HEK293 (cell line): ENCODE results near the gene CLCN2.

ENCODE experiments used
- SCRT1 ChIP-seq: fragments of 450-650 bp; formaldehyde crosslinking; IDR thresholded peaks from 2 replicates; pipeline ENCODE4 v1.5.1; 2016; ENCODE audit warnings: missing biosample characterization, missing genetic modification characterization, borderline replicate concordance
- TCF7L2 ChIP-seq: IDR thresholded peaks from 2 replicates; pipeline ENCODE4 v1.6.1; 2011; ENCODE audit warnings: low read depth, mild to moderate bottlenecking, inconsistent platforms, low read length, moderate library complexity, borderline replicate concordance
- YY1 ChIP-seq: fragments of 450-650 bp; formaldehyde crosslinking; IDR thresholded peaks from 2 replicates; pipeline ENCODE4 v1.5.1; 2018; ENCODE audit warnings: missing biosample characterization, missing genetic modification characterization
- ZEB2 ChIP-seq: fragments of 450-650 bp; formaldehyde crosslinking; IDR thresholded peaks from 2 replicates; pipeline ENCODE4 v1.5.1; 2016; ENCODE audit warnings: missing biosample characterization, missing genetic modification characterization
- ZFHX2 ChIP-seq: fragments of 450-650 bp; formaldehyde crosslinking; conservative IDR thresholded peaks from 2 replicates; pipeline ENCODE4 v1.5.1; 2016; ENCODE audit warnings: missing biosample characterization, missing genetic modification characterization
- ZNF114 ChIP-seq: fragments of 450-650 bp; formaldehyde crosslinking; IDR thresholded peaks from 2 replicates; pipeline ENCODE4 v1.5.0; 2017; ENCODE audit warnings: missing biosample characterization, missing genetic modification characterization
- ZNF155 ChIP-seq: fragments of 450-650 bp; formaldehyde crosslinking; IDR thresholded peaks from 2 replicates; pipeline ENCODE4 v1.5.1; 2016; ENCODE audit warnings: missing biosample characterization, missing genetic modification characterization
- ZNF785 ChIP-seq: fragments of 450-650 bp; formaldehyde crosslinking; IDR thresholded peaks from 2 replicates; pipeline ENCODE4 v1.5.1; 2016; ENCODE audit warnings: missing biosample characterization, missing genetic modification characterization
- TF ChIP-seq, protein P1 (sequence below): fragments of 450-650 bp; formaldehyde crosslinking; optimal IDR thresholded peaks from 2 replicates; pipeline ENCODE3; 2016; ENCODE audit warnings: missing biosample characterization, mild to moderate bottlenecking, missing genetic modification characterization
- TF ChIP-seq, protein P2 (sequence below): fragments of 450-650 bp; formaldehyde crosslinking; IDR thresholded peaks from 2 replicates; pipeline ENCODE4 v1.5.1; 2016; ENCODE audit warnings: missing biosample characterization, missing genetic modification characterization
- TF ChIP-seq, protein P3 (sequence below): fragments of 450-650 bp; formaldehyde crosslinking; IDR thresholded peaks from 2 replicates; pipeline ENCODE4 v1.5.1; 2016; ENCODE audit warnings: missing biosample characterization, missing genetic modification characterization
- TF ChIP-seq, protein P4 (sequence below): fragments of 450-650 bp; formaldehyde crosslinking; IDR thresholded peaks from 2 replicates; pipeline ENCODE4 v1.5.1; 2016; ENCODE audit warnings: missing biosample characterization, missing genetic modification characterization
- TF ChIP-seq, protein P5 (sequence below): fragments of 450-650 bp; formaldehyde crosslinking; IDR thresholded peaks from 2 replicates; pipeline ENCODE4 v1.5.1; 2016; ENCODE audit warnings: missing biosample characterization, missing genetic modification characterization
- TF ChIP-seq, protein P6 (sequence below): fragments of 450-650 bp; formaldehyde crosslinking; IDR thresholded peaks from 2 replicates; pipeline ENCODE4 v1.5.1; 2016; ENCODE audit warnings: missing biosample characterization, missing genetic modification characterization

DNA sequence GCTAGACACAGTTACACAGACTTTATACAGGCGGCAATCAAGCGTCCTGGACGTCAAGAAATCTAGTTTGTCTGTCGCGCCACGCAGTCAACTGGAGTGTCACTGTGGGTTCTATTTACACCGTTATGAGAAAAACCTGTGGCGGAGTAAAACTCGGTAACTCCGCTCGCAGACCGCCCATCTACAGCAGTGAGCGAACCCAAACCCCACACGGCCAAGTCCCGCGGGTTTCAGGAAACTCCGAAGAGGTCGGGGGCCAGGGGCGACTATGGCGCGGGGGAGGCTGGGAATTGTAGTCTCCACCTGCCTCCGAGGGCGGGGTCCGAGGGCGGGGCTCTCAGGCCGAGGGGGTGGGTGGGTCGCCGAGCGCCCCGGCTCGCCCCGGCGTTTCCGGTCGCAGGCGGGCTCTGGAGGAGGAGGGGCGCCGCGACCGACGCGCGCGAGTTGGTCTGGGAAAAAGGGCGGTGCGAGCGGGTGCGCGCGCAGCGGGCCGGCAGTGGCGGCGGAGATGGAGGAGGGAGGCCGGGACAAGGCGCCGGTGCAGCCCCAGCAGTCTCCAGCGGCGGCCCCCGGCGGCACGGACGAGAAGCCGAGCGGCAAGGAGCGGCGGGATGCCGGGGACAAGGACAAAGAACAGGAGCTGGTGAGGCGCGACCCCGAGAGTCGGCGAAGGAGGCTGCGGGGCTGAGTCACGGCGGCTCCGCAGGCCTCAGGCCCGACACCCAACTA is 62.5 kb downstream of the CLCN2 start, which contains the start of gene PSMD2:
- TF ChIP-seq TCF7L2 (no peak), ZNF114 (no peak), ZEB2 (no peak), ZNF785 (no peak), YY1 (tag by site-specific recombination) (no peak), ZFHX2 (tag by site-specific recombination) (peak; percentile 65), ZNF155 (tag by site-specific recombination) (no peak), SCRT1 (tag by site-specific recombination) (peak; percentile 59; the same call in 1 of the 2 replicates)
- TF ChIP-seq, protein P1, sequence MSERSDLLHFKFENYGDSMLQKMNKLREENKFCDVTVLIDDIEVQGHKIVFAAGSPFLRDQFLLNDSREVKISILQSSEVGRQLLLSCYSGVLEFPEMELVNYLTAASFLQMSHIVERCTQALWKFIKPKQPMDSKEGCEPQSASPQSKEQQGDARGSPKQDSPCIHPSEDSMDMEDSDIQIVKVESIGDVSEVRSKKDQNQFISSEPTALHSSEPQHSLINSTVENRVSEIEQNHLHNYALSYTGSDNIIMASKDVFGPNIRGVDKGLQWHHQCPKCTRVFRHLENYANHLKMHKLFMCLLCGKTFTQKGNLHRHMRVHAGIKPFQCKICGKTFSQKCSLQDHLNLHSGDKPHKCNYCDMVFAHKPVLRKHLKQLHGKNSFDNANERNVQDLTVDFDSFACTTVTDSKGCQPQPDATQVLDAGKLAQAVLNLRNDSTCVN (tag by site-specific recombination) = peak; percentile 90
- TF ChIP-seq, protein P2, sequence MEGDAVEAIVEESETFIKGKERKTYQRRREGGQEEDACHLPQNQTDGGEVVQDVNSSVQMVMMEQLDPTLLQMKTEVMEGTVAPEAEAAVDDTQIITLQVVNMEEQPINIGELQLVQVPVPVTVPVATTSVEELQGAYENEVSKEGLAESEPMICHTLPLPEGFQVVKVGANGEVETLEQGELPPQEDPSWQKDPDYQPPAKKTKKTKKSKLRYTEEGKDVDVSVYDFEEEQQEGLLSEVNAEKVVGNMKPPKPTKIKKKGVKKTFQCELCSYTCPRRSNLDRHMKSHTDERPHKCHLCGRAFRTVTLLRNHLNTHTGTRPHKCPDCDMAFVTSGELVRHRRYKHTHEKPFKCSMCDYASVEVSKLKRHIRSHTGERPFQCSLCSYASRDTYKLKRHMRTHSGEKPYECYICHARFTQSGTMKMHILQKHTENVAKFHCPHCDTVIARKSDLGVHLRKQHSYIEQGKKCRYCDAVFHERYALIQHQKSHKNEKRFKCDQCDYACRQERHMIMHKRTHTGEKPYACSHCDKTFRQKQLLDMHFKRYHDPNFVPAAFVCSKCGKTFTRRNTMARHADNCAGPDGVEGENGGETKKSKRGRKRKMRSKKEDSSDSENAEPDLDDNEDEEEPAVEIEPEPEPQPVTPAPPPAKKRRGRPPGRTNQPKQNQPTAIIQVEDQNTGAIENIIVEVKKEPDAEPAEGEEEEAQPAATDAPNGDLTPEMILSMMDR (tag by site-specific recombination) = no peak
- TF ChIP-seq, protein P3, sequence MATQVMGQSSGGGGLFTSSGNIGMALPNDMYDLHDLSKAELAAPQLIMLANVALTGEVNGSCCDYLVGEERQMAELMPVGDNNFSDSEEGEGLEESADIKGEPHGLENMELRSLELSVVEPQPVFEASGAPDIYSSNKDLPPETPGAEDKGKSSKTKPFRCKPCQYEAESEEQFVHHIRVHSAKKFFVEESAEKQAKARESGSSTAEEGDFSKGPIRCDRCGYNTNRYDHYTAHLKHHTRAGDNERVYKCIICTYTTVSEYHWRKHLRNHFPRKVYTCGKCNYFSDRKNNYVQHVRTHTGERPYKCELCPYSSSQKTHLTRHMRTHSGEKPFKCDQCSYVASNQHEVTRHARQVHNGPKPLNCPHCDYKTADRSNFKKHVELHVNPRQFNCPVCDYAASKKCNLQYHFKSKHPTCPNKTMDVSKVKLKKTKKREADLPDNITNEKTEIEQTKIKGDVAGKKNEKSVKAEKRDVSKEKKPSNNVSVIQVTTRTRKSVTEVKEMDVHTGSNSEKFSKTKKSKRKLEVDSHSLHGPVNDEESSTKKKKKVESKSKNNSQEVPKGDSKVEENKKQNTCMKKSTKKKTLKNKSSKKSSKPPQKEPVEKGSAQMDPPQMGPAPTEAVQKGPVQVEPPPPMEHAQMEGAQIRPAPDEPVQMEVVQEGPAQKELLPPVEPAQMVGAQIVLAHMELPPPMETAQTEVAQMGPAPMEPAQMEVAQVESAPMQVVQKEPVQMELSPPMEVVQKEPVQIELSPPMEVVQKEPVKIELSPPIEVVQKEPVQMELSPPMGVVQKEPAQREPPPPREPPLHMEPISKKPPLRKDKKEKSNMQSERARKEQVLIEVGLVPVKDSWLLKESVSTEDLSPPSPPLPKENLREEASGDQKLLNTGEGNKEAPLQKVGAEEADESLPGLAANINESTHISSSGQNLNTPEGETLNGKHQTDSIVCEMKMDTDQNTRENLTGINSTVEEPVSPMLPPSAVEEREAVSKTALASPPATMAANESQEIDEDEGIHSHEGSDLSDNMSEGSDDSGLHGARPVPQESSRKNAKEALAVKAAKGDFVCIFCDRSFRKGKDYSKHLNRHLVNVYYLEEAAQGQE (tag by site-specific recombination) = no peak
- TF ChIP-seq, protein P4, sequence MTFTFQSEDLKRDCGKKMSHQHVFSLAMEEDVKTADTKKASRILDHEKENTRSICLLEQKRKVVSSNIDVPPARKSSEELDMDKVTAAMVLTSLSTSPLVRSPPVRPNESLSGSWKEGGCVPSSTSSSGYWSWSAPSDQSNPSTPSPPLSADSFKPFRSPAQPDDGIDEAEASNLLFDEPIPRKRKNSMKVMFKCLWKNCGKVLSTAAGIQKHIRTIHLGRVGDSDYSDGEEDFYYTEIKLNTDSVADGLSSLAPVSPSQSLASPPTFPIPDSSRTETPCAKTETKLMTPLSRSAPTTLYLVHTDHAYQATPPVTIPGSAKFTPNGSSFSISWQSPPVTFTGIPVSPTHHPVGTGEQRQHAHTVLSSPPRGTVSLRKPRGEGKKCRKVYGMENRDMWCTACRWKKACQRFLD (tag by site-specific recombination) = no peak
- TF ChIP-seq, protein P5, sequence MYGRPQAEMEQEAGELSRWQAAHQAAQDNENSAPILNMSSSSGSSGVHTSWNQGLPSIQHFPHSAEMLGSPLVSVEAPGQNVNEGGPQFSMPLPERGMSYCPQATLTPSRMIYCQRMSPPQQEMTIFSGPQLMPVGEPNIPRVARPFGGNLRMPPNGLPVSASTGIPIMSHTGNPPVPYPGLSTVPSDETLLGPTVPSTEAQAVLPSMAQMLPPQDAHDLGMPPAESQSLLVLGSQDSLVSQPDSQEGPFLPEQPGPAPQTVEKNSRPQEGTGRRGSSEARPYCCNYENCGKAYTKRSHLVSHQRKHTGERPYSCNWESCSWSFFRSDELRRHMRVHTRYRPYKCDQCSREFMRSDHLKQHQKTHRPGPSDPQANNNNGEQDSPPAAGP (tag by site-specific recombination) = 0 out of 2 replicates have a peak, but pooled peaks have one; percentile 23
- TF ChIP-seq, protein P6, sequence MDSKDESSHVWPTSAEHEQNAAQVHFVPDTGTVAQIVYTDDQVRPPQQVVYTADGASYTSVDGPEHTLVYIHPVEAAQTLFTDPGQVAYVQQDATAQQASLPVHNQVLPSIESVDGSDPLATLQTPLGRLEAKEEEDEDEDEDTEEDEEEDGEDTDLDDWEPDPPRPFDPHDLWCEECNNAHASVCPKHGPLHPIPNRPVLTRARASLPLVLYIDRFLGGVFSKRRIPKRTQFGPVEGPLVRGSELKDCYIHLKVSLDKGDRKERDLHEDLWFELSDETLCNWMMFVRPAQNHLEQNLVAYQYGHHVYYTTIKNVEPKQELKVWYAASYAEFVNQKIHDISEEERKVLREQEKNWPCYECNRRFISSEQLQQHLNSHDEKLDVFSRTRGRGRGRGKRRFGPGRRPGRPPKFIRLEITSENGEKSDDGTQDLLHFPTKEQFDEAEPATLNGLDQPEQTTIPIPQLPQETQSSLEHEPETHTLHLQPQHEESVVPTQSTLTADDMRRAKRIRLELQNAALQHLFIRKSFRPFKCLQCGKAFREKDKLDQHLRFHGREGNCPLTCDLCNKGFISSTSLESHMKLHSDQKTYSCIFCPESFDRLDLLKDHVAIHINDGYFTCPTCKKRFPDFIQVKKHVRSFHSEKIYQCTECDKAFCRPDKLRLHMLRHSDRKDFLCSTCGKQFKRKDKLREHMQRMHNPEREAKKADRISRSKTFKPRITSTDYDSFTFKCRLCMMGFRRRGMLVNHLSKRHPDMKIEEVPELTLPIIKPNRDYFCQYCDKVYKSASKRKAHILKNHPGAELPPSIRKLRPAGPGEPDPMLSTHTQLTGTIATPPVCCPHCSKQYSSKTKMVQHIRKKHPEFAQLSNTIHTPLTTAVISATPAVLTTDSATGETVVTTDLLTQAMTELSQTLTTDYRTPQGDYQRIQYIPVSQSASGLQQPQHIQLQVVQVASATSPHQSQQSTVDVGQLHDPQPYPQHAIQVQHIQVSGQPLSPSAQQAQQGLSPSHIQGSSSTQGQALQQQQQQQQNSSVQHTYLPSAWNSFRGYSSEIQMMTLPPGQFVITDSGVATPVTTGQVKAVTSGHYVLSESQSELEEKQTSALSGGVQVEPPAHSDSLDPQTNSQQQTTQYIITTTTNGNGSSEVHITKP = peak; percentile 68
